Motor neuron (in vitro differentiated cells): Measurements from ENCODE around the gene MORC4. TPM values are rescaled to one million over a fixed set of nuclear protein-coding genes. Genes with fewer than 3 reads are reported as not detected.

Experiments used
- ATAC-seq, 8 experiments: fragments of 200-7000 bp; cut with Tn5 transposase; replicated peaks in 6 of 8; 2 replicates each; pipeline ENCODE4 v1.8.0; 2021; ENCODE audit warnings: mild to moderate bottlenecking in 8 of 8, moderate library complexity in 8 of 8
- H3K27ac ChIP-seq, 2 donors: fragments of 250-450 bp; sonication (Bioruptor Pico); 2 replicates each; pipeline ENCODE4 v1.9.0; 2021; ENCODE audit warnings: antibody characterized with exemption in 2 of 2, mild to moderate bottlenecking in 2 of 2, moderate library complexity in 1 of 2
- H3K4me1 ChIP-seq, 2 donors: fragments of 250-450 bp; sonication (Bioruptor Pico); replicated peaks in 1 of 2; 2 replicates each; pipeline ENCODE4 v1.6.1; 2021; ENCODE audit warnings: antibody characterized with exemption in 2 of 2, mild to moderate bottlenecking in 2 of 2, moderate library complexity in 1 of 2
- H3K4me3 ChIP-seq, 5 donors: fragments of 250-450 bp; sonication (Bioruptor Pico); 2 replicates each; pipeline ENCODE4 v1.9.0; 2021; ENCODE audit warnings: antibody characterized with exemption in 5 of 5, mild to moderate bottlenecking in 5 of 5, moderate library complexity in 4 of 5
- WGBS, 10 experiments: fragments of 450-650 bp; shearing (Covaris generic); methylation state at CpG; one replicate each; pipeline ENCODE4 v1.0.0; 2022; 5-methylcytosine and 5-hydroxymethylcytosine counted together
- in situ Hi-C, 9 experiments: fragments of 400-800 bp; cut with MboI; loops; one replicate each; pipeline ENCODE4 v1.15.0; 2021; ENCODE audit warnings: low sequenced_read_pairs in 9 of 9, low pct_unique_long_range_greater_than_20kb in 2 of 9; ENCODE audit not compliant: unreplicated experiment in 9 of 9
- total RNA-seq, 8 experiments: library from RNA; unstranded; fragments of 300-600 nt; gene quantifications; 2 replicates each; pipeline versions ENCODE4 v1.2.3 to v1.2.4, GENCODE V29; 2022

Gene MORC4
- total RNA-seq, 8 experiments from 2014 or later: 4.2 to 16.3 (median 4.9) TPM

DNA sequence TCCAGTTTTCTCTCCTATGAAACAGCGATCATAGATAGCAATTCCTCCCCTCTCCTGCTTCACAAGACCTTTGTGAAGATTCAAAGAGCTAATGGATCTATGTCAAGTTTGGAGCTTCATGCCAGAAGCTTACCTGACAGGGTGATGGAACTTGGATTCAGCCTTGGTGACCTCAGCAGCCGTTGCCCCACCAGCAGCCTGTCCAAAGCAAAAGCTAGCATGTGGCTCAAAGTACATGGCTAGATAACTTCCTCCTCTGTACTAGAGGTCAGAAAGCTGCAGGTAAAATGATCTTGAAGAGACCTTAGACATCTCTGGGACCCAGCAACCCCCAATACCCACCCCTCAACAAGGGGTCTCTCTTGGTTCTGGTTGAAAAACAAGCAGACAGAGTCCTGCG, 98.7 kb downstream of the MORC4 start:
- no peaks in the 10 kb centered on the region for H3K4me1 ChIP-seq
- in situ Hi-C loops: no loop called here

DNA sequence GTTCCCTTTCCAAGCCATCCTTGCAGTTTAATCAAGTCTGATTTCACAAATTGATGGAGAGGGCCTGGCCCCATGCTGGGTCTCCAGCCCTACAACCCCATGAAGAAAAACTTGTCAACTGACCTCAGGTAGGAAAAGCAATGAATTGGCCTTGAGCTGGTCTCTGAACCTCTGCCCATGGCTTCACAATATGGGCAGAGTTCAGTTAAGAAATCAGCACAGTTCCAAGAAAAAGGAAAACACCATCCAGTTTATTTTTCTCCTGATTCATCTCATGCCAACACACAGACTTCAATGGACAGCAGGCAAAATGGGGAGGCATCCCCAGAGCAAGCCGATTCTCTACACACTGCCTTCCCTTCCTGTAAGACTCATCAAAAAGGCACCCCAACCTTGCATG, 100.2 kb downstream of the MORC4 start:
- 60 to 100% methylated on average over 1 of the region's 1 CpG; no CpG with 5 or more reads in 8 of the 10 experiments for WGBS, 10 experiments
- no peak for ATAC-seq
- in situ Hi-C loops: no loop called here
- H3K27ac ChIP-seq: no peak overlapping the region
- H3K4me1 ChIP-seq: no peaks in the 10 kb centered on the region
- H3K4me3 ChIP-seq: no peak overlapping the region

More for the DNA sequence above, 98.7 kb downstream of the MORC4 start:
- ATAC-seq: no peak
- Histone ChIP-seq H3K27ac (no peak overlapping the region), H3K4me3 (no peak overlapping the region)
- WGBS, 10 experiments: 55% methylated on average over 2 of the region's 3 CpGs; no CpG with 5 or more reads in 9 of the 10 experiments

DNA sequence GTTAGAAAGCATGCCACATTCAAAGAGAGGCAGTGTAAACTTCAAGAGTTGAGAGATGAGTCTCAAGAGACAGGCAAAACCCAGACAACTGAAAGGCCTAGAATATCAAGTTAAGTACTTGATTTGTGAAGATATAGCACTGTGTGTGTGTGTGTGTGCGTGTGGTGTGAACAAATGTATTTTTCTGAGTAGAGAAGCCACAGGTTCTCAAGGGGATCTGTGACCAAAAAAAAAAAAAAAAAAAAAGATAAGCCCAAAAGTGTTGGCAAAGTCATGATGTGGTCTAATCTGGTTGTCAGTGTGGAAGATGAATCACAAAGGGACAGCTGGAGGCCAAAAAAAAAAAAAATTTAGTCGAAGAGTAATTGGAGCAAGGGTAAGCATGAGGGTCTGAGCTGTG, 100.7 kb downstream of the MORC4 start:
- no peak overlapping the region for H3K27ac ChIP-seq
- 7 to 81% (median 31%) methylated on average over 1 to 2 of the region's 2 CpGs; no CpG with 5 or more reads in 4 of the 10 experiments for WGBS, 10 experiments
- ATAC-seq: no peak
- H3K4me1 ChIP-seq: no peaks in the 10 kb centered on the region
- in situ Hi-C loops: no loop called here
- no peak overlapping the region for H3K4me3 ChIP-seq

DNA sequence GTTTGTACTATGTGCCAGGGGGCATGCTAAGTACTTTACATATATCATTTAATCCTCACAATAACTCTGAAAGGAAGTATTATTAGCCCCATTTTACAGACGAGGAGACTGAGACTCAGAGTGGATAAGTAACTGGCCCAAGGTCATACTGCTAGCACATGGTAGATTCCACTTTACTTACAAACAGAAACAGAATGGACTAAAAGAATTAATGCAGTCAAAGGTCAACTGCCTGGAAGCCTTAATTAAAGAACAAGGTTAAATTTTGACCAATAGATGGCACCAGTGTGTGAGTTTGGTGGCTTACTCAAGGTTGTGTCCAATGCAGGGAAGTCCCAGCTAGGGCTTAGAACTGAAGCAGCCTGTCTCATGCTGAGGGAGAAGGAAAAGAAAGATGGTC, 101.5 kb downstream of the MORC4 start:
- ATAC-seq: peak in 3 of 8 experiments; percentile 45 to 63 (median 49)
- Histone ChIP-seq H3K4me1 (no peaks in the 10 kb centered on the region), H3K27ac (no peak overlapping the region), H3K4me3 (no peak overlapping the region)
- in situ Hi-C loops: no loop called here
- 14 to 60% (median 33%) methylated on average over 1 of the region's 1 CpG; no CpG with 5 or more reads in 7 of the 10 experiments for WGBS, 10 experiments

DNA sequence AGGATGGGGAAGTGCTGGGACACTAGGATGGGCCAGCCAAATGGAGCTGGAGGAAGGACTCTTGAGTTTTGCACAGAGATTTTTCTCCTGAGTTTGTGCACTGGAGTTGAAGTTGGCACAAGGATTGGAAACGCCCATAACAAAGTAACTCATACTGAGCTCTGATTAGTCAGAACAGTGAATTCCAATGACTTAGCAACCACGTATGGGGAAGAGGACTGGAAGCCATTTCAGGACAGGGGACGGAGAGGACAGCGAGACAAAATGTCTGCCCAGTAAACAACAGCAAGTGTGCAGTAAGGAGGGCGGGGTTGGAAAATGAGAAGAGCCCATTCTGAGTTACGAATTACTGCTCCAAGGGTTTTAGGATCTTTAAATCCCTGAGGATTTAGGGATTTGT, 102.8 kb downstream of the MORC4 start:
- ATAC-seq: peak in 1 of 8 experiments; percentile 27
- WGBS, 10 experiments: 0 to 100% (median 43%) methylated on average over 1 to 6 of the region's 6 CpGs; no CpG with 5 or more reads in 5 of the 10 experiments
- Histone ChIP-seq H3K4me1 (no peaks in the 10 kb centered on the region), H3K27ac (no peak overlapping the region), H3K4me3 (no peak overlapping the region)
- in situ Hi-C loops: no loop called here

DNA sequence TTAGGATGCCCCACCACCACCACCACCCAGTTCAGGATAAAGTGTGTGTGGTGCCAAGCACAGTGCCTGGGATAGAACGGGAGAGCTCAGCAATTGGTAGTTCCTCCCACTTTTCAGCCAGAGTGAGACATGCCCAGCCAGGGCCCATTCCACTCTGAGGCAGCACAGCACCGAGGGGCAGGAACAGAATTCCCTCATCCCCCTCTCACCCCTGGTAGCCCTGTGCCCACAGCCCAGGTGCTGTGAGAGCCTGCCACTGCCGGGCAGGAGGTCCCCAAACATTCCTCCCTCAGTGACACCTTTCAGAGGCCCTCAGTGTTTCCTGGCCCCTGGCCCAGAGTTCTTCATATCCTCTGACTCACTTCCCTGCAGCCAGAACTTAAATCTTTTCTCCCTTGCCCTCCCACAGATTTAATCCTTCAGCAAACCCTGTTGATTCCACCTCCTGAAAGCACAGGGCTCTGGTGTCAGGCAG, 105.0 kb downstream of the MORC4 start:
- WGBS, 10 experiments: 10 to 59% methylated on average over 2 of the region's 3 CpGs; no CpG with 5 or more reads in 8 of the 10 experiments
- Histone ChIP-seq H3K4me3 (no peak overlapping the region), H3K27ac (no peak overlapping the region), H3K4me1 (peaks cover 0 to 4% of the 10 kb centered on the region in 2 donors)
- in situ Hi-C loops: no loop called here
- peak in 3 of 8 experiments; percentile 16 to 54 (median 35) for ATAC-seq

DNA sequence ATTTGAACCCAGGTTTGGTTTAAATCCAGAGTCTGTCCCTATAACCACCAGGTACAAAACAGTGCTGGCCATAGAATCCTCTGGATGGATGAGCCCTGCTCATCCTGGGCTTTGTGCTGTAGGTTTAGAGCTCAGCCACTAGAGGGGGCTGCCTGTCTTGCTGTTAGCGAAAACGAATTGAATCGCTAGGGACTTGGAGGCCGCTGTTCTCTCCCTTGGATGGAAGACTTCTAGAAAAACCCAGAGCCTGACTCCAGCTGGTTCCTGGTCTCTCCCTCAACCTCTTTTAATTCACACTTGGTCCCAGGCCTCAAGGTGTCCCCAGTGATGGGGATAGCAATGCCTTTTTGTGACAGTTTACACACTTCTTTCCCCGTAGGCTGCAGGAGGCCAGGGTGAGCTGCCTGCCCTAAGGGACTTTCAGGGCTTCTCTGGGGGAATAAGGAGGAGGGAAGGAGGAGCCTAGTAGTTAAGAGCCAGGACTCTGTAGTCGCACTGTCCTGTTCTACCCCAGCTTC, 105.6 kb downstream of the MORC4 start:
- peak; percentile 82 to 95 (median 85) for ATAC-seq
- WGBS, 10 experiments: 0 to 14% methylated on average over 1 to 3 of the region's 6 CpGs; no CpG with 5 or more reads in 8 of the 10 experiments
- in situ Hi-C loops: no loop called here
- Histone ChIP-seq H3K27ac (no peak overlapping the region), H3K4me1 (peaks cover 0 to 4% of the 10 kb centered on the region in 2 donors), H3K4me3 (no peak overlapping the region)

DNA sequence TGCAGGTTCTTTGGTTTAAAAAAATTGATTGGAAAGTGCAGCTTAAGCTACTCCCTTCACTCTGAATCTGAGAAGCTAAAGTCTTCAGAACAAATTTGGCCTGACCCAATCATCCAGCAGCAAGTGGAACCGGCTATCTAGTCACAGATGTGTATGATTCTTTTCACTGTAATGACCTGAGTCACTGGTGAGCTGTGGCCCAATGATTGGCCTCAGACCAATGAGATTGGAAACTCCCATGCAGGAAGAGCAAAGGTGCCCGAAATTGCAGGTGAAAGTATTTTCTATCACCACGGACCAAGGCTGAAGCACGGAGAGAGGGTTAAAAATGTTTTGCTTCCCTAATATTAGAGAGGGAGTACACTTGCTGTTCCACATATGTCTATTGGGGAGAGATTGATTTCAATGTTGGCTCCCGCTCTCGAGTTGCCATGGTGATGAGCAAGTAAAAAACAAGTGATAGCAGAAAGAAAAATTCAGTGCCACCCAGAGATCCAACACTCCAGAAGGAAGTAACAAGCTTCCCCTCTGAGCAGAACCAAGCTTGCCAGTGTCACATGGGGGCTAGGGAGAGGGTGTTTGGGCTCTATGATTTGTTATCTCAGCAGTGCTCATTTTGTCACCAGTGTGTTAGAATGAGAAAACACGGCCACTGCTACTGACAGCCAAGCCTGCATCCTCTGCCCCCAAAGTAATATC, 108.1 kb downstream of the MORC4 start:
- in situ Hi-C loops: no loop called here
- H3K4me1 ChIP-seq: peaks cover 0 to 4% of the 10 kb centered on the region in 2 donors
- no peak overlapping the region for H3K4me3 ChIP-seq
- WGBS, 10 experiments: 0 to 100% (median 31%) methylated on average over 1 to 6 of the region's 7 CpGs; no CpG with 5 or more reads in 6 of the 10 experiments
- H3K27ac ChIP-seq: no peak overlapping the region
- peak in 4 of 8 experiments; percentile 39 to 54 (median 43) for ATAC-seq

Other genes starting within 250 kb of the MORC4 start
- gene TBC1D8B, start 197.5 kb downstream of the MORC4 start, total RNA-seq: 10 to 100 TPM in 1 of 8 experiments, 1 to 10 TPM in 3, under 1 TPM in 4; 0.60 to 12.3 (median 1.9) TPM
- under 1 TPM in 2 of 8 experiments, not detected in 6; 0.16 to 0.33 TPM for gene RIPPLY1, start 96.9 kb downstream of the MORC4 start, total RNA-seq
- under 1 TPM in 7 of 8 experiments, not detected in 1; 0.08 to 1.00 (median 0.27) TPM for gene CLDN2, start 79.8 kb downstream of the MORC4 start, total RNA-seq
- 10 to 100 TPM; 12.5 to 20.2 (median 14.2) TPM for gene RBM41, start 118.6 kb upstream of the MORC4 start, total RNA-seq
- 10 to 100 TPM in 1 of 8 experiments, 1 to 10 TPM in 5, under 1 TPM in 1, not detected in 1; 0.99 to 12.7 (median 3.1) TPM for gene NUP62CL, start 206.2 kb upstream of the MORC4 start, total RNA-seq
- gene DNAAF6, start 206.4 kb upstream of the MORC4 start, total RNA-seq: 1 to 10 TPM in 1 of 8 experiments, under 1 TPM in 1, not detected in 6; 0.13 to 2.9 TPM